ENCODE results near the gene SSB. TPM values are rescaled to one million over a fixed set of nuclear protein-coding genes. Genes with fewer than 3 reads are reported as not detected.

Gene SSB
- total and polyA plus RNA-seq, 2 of the 13 experiments (the other 11 are each of a cell fraction or from before 2014, with no cell fraction given), result 109 to 208 TPM

DNA sequence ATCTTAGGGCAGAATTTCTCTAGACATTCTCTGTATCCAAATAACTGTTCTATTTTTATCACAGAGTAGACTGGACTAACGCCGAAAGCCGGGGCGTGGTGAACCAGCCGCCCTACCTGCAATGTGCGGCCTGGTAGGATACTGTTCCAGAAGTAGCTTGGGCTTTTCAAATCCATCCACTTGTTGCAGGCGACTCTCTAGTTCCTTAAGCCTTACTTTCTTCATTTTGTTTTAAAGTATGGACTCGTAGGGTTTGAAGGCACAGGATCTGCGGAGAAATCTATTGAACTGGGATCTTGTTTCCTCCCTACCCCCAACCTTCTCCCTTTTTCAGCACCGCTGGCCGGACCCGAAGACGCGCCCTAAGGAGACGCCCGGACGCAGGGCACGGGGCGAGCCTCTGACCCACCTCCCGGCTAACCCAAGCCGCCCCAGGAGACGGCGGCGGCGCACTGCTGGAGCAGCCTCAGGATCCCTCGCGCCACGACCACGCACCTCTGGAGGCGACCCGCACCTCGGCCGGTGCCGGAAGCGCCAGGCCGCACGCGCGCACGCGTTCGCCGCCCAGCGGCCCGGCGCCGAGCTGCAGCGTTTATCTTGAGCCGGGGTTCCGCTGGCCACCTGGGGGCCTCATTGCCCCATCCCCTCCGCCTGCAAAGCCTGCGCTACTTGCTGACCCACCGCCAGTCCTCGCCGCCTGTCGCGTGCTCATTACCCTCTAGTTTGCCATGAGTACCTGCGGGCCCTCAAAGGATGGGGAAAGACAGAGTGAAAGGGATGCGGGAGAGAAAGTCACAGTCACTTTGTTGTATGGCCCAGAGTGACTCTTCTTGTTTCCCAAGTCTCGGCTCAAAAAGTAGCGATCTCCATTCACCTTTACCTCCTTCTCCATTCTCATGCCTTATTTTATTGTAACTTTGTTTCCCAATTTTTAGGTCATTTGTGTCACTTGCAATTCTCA is 26.0 kb downstream of the SSB start, which contains the start of gene METTL5 (continued):
- TF ChIP-seq, protein P1, sequence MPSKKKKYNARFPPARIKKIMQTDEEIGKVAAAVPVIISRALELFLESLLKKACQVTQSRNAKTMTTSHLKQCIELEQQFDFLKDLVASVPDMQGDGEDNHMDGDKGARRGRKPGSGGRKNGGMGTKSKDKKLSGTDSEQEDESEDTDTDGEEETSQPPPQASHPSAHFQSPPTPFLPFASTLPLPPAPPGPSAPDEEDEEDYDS (CRISPR knock-in tag; IDR thresholded peaks at IDR 0.05), result peak; percentile 38; the same call in 1 of the 2 replicates
- TF ChIP-seq GATAD2A (CRISPR knock-in tag; IDR thresholded peaks at IDR 0.05) (peak; percentile 61), BORCS8-MEF2B (CRISPR knock-in tag; IDR thresholded peaks at IDR 0.05) (peak; percentile 94), FOXJ3 (CRISPR knock-in tag; IDR thresholded peaks at IDR 0.05; ENCODE audit: borderline replicate concordance) (no peak; the same call in 1 of the 2 replicates), ZNF232 (CRISPR knock-in tag; IDR thresholded peaks at IDR 0.05; ENCODE audit: borderline replicate concordance) (peak; percentile 87), SATB2 (CRISPR knock-in tag; IDR thresholded peaks at IDR 0.05) (0 out of 2 replicates have a peak, but pooled peaks have one; percentile 77), TEAD3 (CRISPR knock-in tag; optimal IDR thresholded peaks at IDR 0.05; ENCODE audit: borderline replicate concordance) (peak; percentile 59), SOX6 (IDR thresholded peaks at IDR 0.05) (no peak), SOX6 (CRISPR knock-in tag; IDR thresholded peaks at IDR 0.05) (peak; percentile 30; the same call in 1 of the 2 replicates)
- TF ChIP-seq, protein P2, sequence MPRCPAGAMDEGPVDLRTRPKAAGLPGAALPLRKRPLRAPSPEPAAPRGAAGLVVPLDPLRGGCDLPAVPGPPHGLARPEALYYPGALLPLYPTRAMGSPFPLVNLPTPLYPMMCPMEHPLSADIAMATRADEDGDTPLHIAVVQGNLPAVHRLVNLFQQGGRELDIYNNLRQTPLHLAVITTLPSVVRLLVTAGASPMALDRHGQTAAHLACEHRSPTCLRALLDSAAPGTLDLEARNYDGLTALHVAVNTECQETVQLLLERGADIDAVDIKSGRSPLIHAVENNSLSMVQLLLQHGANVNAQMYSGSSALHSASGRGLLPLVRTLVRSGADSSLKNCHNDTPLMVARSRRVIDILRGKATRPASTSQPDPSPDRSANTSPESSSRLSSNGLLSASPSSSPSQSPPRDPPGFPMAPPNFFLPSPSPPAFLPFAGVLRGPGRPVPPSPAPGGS (CRISPR knock-in tag; IDR thresholded peaks at IDR 0.05), result peak; percentile 97
- TF ChIP-seq, protein P3, sequence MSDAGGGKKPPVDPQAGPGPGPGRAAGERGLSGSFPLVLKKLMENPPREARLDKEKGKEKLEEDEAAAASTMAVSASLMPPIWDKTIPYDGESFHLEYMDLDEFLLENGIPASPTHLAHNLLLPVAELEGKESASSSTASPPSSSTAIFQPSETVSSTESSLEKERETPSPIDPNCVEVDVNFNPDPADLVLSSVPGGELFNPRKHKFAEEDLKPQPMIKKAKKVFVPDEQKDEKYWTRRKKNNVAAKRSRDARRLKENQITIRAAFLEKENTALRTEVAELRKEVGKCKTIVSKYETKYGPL (CRISPR knock-in tag; IDR thresholded peaks at IDR 0.05), result peak; percentile 83; the same call in 1 of the 2 replicates
- TF ChIP-seq, protein P4, sequence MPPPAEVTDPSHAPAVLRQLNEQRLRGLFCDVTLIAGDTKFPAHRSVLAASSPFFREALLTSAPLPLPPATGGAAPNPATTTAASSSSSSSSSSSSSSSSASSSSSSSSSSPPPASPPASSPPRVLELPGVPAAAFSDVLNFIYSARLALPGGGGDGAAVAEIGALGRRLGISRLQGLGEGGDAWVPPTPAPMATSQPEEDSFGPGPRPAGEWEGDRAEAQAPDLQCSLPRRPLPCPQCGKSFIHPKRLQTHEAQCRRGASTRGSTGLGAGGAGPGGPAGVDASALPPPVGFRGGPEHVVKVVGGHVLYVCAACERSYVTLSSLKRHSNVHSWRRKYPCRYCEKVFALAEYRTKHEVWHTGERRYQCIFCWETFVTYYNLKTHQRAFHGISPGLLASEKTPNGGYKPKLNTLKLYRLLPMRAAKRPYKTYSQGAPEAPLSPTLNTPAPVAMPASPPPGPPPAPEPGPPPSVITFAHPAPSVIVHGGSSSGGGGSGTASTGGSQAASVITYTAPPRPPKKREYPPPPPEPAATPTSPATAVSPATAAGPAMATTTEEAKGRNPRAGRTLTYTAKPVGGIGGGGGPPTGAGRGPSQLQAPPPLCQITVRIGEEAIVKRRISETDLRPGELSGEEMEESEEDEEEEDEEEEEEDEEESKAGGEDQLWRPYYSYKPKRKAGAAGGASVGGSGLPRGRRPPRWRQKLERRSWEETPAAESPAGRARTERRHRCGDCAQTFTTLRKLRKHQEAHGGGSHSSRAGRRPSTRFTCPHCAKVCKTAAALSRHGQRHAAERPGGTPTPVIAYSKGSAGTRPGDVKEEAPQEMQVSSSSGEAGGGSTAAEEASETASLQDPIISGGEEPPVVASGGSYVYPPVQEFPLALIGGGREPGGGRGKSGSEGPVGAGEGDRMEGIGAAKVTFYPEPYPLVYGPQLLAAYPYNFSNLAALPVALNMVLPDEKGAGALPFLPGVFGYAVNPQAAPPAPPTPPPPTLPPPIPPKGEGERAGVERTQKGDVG (CRISPR knock-in tag; IDR thresholded peaks at IDR 0.05; ENCODE audit: borderline replicate concordance), result no peak

Data from HepG2 (cell line).